SK-N-SH (cell line): ENCODE measurements around the gene PARVB. TPM values are rescaled to one million over a fixed set of nuclear protein-coding genes. Genes with fewer than 3 reads are reported as not detected.
A peak's percentile ranks its signal among the peaks of the same experiment; 100 is the strongest.

ENCODE experiments used
- CTCF ChIA-PET: fragments of 300-600, 350-600 bp; formaldehyde crosslinking; extraction: SDS; loops from one replicate; lab custom pipeline; 2021; lab: Yijun Ruan, JAX
- POLR2A ChIA-PET: fragments of 350-600 bp; sonication (Branson Sonifier 250); formaldehyde crosslinking; extraction: SDS; loops from one replicate; lab custom pipeline; 2020; ENCODE audit warnings: antibody characterized with exemption, inconsistent platforms; lab: Yijun Ruan, JAX
- DNase-seq: peaks from one replicate; pipeline ENCODE4 v3.0.0; 2012
- H2AFZ ChIP-seq: fragments of 200-600 bp; sonication (generic); 2 replicates; pipeline ENCODE4 v1.8.1; 2016; ENCODE audit warnings: antibody characterized with exemption, mild to moderate bottlenecking, low read depth
- H3F3A ChIP-seq: fragments of 200-600 bp; sonication (generic); replicated peaks from 2 replicates; pipeline ENCODE3; 2016; ENCODE audit warnings: antibody characterized with exemption, mild to moderate bottlenecking; ENCODE audit not compliant: insufficient read depth
- H3K27ac ChIP-seq, 2 experiments: fragments of 200-500 bp in 1 of 2; fragments of 200-600 bp in 1 of 2; sonication (Bioruptor generic) in 1 of 2; sonication (generic), shearing (Covaris generic) in 1 of 2; 2 replicates each; pipeline versions ENCODE4 v1.5.1 to v1.6.1; 2014 to 2016; ENCODE audit warnings: low read depth in 2 of 2, inconsistent platforms in 1 of 2, low read length in 1 of 2, mild to moderate bottlenecking in 1 of 2, mixed read lengths in 1 of 2
- H3K27me3 ChIP-seq: fragments of 200-600 bp; sonication (generic), shearing (Covaris generic); 2 replicates; pipeline ENCODE4 v1.6.1; 2016; ENCODE audit warnings: mixed run types; ENCODE audit not compliant: insufficient read depth
- H3K36me3 ChIP-seq, 2 experiments: fragments of 200-500 bp in 1 of 2; fragments of 200-600 bp in 1 of 2; sonication (Bioruptor generic) in 1 of 2; sonication (generic) in 1 of 2; replicated peaks in 1 of 2; 2 replicates each; pipeline versions ENCODE3 to v1.5.1; 2014 to 2016; ENCODE audit warnings: low read length in 1 of 2, mild to moderate bottlenecking in 1 of 2; ENCODE audit not compliant: insufficient read depth in 2 of 2, control insufficient read depth in 1 of 2
- H3K4me1 ChIP-seq, 2 experiments: fragments of 200-500 bp in 1 of 2; fragments of 200-600 bp in 1 of 2; sonication (Bioruptor generic) in 1 of 2; sonication (generic), shearing (Covaris generic) in 1 of 2; 2 replicates each; pipeline versions ENCODE4 v1.5.1 to v1.6.1; 2014 to 2016; ENCODE audit warnings: low read depth in 1 of 2, low read length in 1 of 2, mixed run types in 1 of 2; ENCODE audit not compliant: insufficient read depth in 2 of 2, control insufficient read depth in 1 of 2
- H3K4me2 ChIP-seq: fragments of 200-600 bp; sonication (generic), shearing (Covaris generic); 2 replicates; pipeline ENCODE4 v1.6.1; 2017; ENCODE audit warnings: mixed run types
- H3K4me3 ChIP-seq, 2 experiments: fragments of 200-500 bp in 1 of 2; fragments of 200-600 bp in 1 of 2; sonication (Bioruptor generic) in 1 of 2; sonication (generic), shearing (Covaris generic) in 1 of 2; 2 replicates each; pipeline versions ENCODE4 v1.5.1 to v1.8.1; 2014 to 2016; ENCODE audit warnings: low read depth in 2 of 2, inconsistent platforms in 1 of 2, low read length in 1 of 2, mild to moderate bottlenecking in 1 of 2, mixed read lengths in 1 of 2, moderate library complexity in 1 of 2
- H3K79me2 ChIP-seq: fragments of 200-600 bp; sonication (generic); 2 replicates; pipeline ENCODE4 v1.8.1; 2017; ENCODE audit warnings: mild to moderate bottlenecking; ENCODE audit not compliant: insufficient read depth
- H3K9ac ChIP-seq: fragments of 200-600 bp; sonication (generic); 2 replicates; pipeline ENCODE4 v1.6.1; 2017; ENCODE audit warnings: mixed run types
- H3K9me2 ChIP-seq: fragments of 200-600 bp; sonication (generic); 2 replicates; pipeline ENCODE4 v1.6.1; 2017; ENCODE audit warnings: mixed run types
- H3K9me3 ChIP-seq: fragments of 200-600 bp; sonication (generic); 2 replicates; pipeline ENCODE4 v1.6.1; 2017; ENCODE audit warnings: mixed run types, mild to moderate bottlenecking, moderate library complexity
- H4K20me1 ChIP-seq: fragments of 200-600 bp; sonication (generic); 2 replicates; pipeline ENCODE4 v1.6.1; 2017; ENCODE audit warnings: mild to moderate bottlenecking, mixed run types; ENCODE audit not compliant: insufficient read depth
- CHD2 ChIP-seq: fragments of 150-350 bp; IDR thresholded peaks from 2 replicates; pipeline ENCODE4 v1.6.1; 2018; ENCODE audit warnings: low read length; ENCODE audit not compliant: partially characterized antibody
- ELF1 ChIP-seq: IDR thresholded peaks from 2 replicates; pipeline ENCODE4 v1.4.0; 2012
- EP300 ChIP-seq, 2 experiments: IDR thresholded peaks; 2 replicates each; pipeline versions ENCODE4 v1.4.0 to v1.6.1; 2012; ENCODE audit warnings: borderline replicate concordance in 1 of 2, low read depth in 1 of 2, low read length in 1 of 2
- FOSL2 ChIP-seq: IDR thresholded peaks from 2 replicates; pipeline ENCODE4 v1.4.0; 2012; ENCODE audit warnings: low read depth, mild to moderate bottlenecking, moderate library complexity, borderline replicate concordance
- FOXJ3 ChIP-seq: sonication (generic); formaldehyde crosslinking; IDR thresholded peaks from 2 replicates; pipeline ENCODE4 v1.5.1; 2020; ENCODE audit warnings: mild to moderate bottlenecking, missing genetic modification reagents
- FOXM1 ChIP-seq: IDR thresholded peaks from 2 replicates; pipeline ENCODE4 v1.4.0; 2012; ENCODE audit warnings: low read depth, mild to moderate bottlenecking
- GABPA ChIP-seq: IDR thresholded peaks from 2 replicates; pipeline ENCODE4 v1.4.0; 2012; ENCODE audit warnings: low read depth, mild to moderate bottlenecking
- GATA2 ChIP-seq: sonication (generic); formaldehyde crosslinking; IDR thresholded peaks from 2 replicates; pipeline ENCODE4 v1.5.0; 2020; ENCODE audit warnings: mild to moderate bottlenecking, missing genetic modification reagents
- JUND ChIP-seq: IDR thresholded peaks from 2 replicates; pipeline ENCODE4 v1.4.0; 2012
- MEF2A ChIP-seq: IDR thresholded peaks from 2 replicates; pipeline ENCODE4 v1.4.0; 2012; ENCODE audit warnings: low read depth, borderline replicate concordance
- MXI1 ChIP-seq: IDR thresholded peaks from 2 replicates; pipeline ENCODE4 v1.6.1; 2012; ENCODE audit warnings: mild to moderate bottlenecking, low read depth, low read length, improper control_type of control experiment
- POLR2AphosphoS5 ChIP-seq: IDR thresholded peaks from 2 replicates; pipeline ENCODE4 v1.6.1; 2012; ENCODE audit warnings: low read depth, low read length
- RAD21 ChIP-seq: IDR thresholded peaks from 2 replicates; pipeline ENCODE4 v1.6.1; 2012; ENCODE audit warnings: mild to moderate bottlenecking, low read length
- RCOR1 ChIP-seq: fragments of 150-350 bp; IDR thresholded peaks from 2 replicates; pipeline ENCODE4 v1.6.1; 2017; ENCODE audit warnings: antibody characterized with exemption, low read length
- RFX5 ChIP-seq: IDR thresholded peaks from 2 replicates; pipeline ENCODE4 v1.6.1; 2012; ENCODE audit warnings: mild to moderate bottlenecking, improper control_type of control experiment, low read length
- RXRA ChIP-seq: IDR thresholded peaks from 2 replicates; pipeline ENCODE4 v1.4.0; 2012; ENCODE audit warnings: low read depth, mild to moderate bottlenecking, borderline replicate concordance
- SIN3A ChIP-seq: IDR thresholded peaks from 2 replicates; pipeline ENCODE4 v1.6.1; 2012; ENCODE audit warnings: low read depth, mild to moderate bottlenecking, low read length, moderate library complexity, borderline replicate concordance
- SMC3 ChIP-seq: IDR thresholded peaks from 2 replicates; pipeline ENCODE4 v1.6.1; 2012; ENCODE audit warnings: low read depth, low read length, improper control_type of control experiment
- TCF12 ChIP-seq: IDR thresholded peaks from 2 replicates; pipeline ENCODE4 v1.4.0; 2012
- WGBS: methylation state at CpG from one replicate; pipeline ENCODE4 v1.1.6; 2017; ENCODE audit warnings: low lambda C conversion rate; 5-methylcytosine and 5-hydroxymethylcytosine counted together
- polyA plus RNA-seq, 3 experiments: library from polyadenylated mRNA; depleted of rRNA; stranded (reverse); fragments of >200 nt; gene quantifications; 2 replicates each; pipeline ENCODE4 v1.2.3, GENCODE V29; 2012
- TF ChIP-seq, protein P1 (sequence below): IDR thresholded peaks from 2 replicates; pipeline ENCODE4; 2012
- TF ChIP-seq, protein P2 (sequence below): IDR thresholded peaks from 2 replicates; pipeline ENCODE4 v1.6.1; 2012; ENCODE audit warnings: mild to moderate bottlenecking, low read depth, low read length, moderate library complexity
- TF ChIP-seq, protein P3 (sequence below): IDR thresholded peaks from 2 replicates; pipeline ENCODE4 v1.4.0; 2012; ENCODE audit warnings: low read depth, borderline replicate concordance
- TF ChIP-seq, protein P4 (sequence below): fragments of 200-600 bp; sonication (generic); IDR thresholded peaks from 2 replicates; pipeline ENCODE4 v1.6.1; 2017; ENCODE audit warnings: antibody characterized with exemption, mild to moderate bottlenecking, moderate library complexity
- TF ChIP-seq, protein P5 (sequence below): fragments of 150-350 bp; IDR thresholded peaks from 2 replicates; pipeline ENCODE4 v1.6.1; 2017; ENCODE audit warnings: antibody characterized with exemption, low read length, low read depth, borderline replicate concordance

The PARVB gene
- polyA plus RNA-seq, 1 of the 3 experiments (the other 2 are of a cell fraction) = 87.8 TPM

DNA sequence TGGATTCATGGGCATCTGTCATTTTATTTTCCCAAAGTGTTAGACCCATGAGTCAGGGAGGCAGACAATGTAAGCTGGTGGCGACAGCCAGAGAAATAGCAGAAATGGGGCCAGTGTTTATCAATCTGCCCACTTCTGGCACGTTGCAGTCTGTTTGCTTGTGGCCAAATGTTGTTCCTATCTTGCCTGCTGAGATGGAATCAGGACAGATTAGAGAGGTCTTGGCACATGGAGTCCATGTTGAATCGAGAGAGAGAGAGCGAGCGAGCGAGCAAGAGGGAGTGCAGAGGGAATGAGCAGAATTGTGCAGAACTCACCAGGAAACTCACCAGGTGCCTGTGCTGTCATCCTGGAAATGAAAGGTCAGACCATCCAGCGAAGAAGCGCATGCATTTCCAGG lies 134.7 kb downstream of the PARVB start:
- CTCF ChIA-PET = interaction anchor here (0.9 to 1.3 kb wide), 2 partner anchors 9 to 165 kb away, joined by 3 to 4 read pairs; no protein-coding TSS in a partner anchor

More for the DNA sequence above, 134.7 kb downstream of the PARVB start:
- WGBS = 69% methylated on average over 7 of the region's 8 CpGs
- POLR2A ChIA-PET = no interaction called here
- peak overlapping the region in 1 of 2 experiments; percentile 35; a peak in 1 of 4 replicates for H3K27ac ChIP-seq
- H3K9me3 ChIP-seq = no peaks in the 10 kb centered on the region
- no peak overlapping the region for H2AFZ ChIP-seq
- H3K4me3 ChIP-seq = no peak overlapping the region
- no peaks in the 10 kb centered on the region for H3F3A ChIP-seq
- no peaks in the 10 kb centered on the region for H3K27me3 ChIP-seq
- no peaks in the 10 kb centered on the region for H4K20me1 ChIP-seq
- no peak overlapping the region for H3K9ac ChIP-seq
- DNase-seq = peak; percentile 68
- no peak overlapping the region for H3K4me2 ChIP-seq
- H3K4me1 ChIP-seq = peaks cover 0 to 15% of the 10 kb centered on the region in 2 experiments; a peak in 1 of 4 replicates
- no peaks in the 10 kb centered on the region for H3K79me2 ChIP-seq
- no peaks in the 10 kb centered on the region for H3K36me3 ChIP-seq
- H3K9me2 ChIP-seq = no peaks in the 10 kb centered on the region
- TF ChIP-seq POLR2AphosphoS5 (no peak), GATA2 (CRISPR knock-in tag) (peak; percentile 82), TCF12 (no peak), SMC3 (no peak), RAD21 (peak; percentile 5; the same call in 1 of the 2 replicates), MEF2A (no peak), FOSL2 (no peak), RFX5 (no peak), EP300 (IDR thresholded peaks at IDR 0.05; ENCODE audit: borderline replicate concordance in 1 of 2, low read depth in 1 of 2, low read length in 1 of 2) (peak in 1 of 2 experiments; percentile 43; a peak in 1 of 4 replicates), RCOR1 (peak; percentile 80), FOXJ3 (peak; percentile 30; the same call in 1 of the 2 replicates), JUND (no peak), ELF1 (no peak), RXRA (no peak), FOXM1 (no peak), CHD2 (no peak), MXI1 (peak; percentile 40; the same call in 1 of the 2 replicates), GABPA (no peak), SIN3A (no peak)
- TF ChIP-seq, protein P1, sequence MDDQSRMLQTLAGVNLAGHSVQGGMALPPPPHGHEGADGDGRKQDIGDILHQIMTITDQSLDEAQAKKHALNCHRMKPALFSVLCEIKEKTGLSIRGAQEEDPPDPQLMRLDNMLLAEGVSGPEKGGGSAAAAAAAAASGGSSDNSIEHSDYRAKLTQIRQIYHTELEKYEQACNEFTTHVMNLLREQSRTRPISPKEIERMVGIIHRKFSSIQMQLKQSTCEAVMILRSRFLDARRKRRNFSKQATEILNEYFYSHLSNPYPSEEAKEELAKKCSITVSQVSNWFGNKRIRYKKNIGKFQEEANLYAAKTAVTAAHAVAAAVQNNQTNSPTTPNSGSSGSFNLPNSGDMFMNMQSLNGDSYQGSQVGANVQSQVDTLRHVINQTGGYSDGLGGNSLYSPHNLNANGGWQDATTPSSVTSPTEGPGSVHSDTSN = no peak
- TF ChIP-seq, protein P2, sequence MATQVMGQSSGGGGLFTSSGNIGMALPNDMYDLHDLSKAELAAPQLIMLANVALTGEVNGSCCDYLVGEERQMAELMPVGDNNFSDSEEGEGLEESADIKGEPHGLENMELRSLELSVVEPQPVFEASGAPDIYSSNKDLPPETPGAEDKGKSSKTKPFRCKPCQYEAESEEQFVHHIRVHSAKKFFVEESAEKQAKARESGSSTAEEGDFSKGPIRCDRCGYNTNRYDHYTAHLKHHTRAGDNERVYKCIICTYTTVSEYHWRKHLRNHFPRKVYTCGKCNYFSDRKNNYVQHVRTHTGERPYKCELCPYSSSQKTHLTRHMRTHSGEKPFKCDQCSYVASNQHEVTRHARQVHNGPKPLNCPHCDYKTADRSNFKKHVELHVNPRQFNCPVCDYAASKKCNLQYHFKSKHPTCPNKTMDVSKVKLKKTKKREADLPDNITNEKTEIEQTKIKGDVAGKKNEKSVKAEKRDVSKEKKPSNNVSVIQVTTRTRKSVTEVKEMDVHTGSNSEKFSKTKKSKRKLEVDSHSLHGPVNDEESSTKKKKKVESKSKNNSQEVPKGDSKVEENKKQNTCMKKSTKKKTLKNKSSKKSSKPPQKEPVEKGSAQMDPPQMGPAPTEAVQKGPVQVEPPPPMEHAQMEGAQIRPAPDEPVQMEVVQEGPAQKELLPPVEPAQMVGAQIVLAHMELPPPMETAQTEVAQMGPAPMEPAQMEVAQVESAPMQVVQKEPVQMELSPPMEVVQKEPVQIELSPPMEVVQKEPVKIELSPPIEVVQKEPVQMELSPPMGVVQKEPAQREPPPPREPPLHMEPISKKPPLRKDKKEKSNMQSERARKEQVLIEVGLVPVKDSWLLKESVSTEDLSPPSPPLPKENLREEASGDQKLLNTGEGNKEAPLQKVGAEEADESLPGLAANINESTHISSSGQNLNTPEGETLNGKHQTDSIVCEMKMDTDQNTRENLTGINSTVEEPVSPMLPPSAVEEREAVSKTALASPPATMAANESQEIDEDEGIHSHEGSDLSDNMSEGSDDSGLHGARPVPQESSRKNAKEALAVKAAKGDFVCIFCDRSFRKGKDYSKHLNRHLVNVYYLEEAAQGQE = no peak
- TF ChIP-seq, protein P3, sequence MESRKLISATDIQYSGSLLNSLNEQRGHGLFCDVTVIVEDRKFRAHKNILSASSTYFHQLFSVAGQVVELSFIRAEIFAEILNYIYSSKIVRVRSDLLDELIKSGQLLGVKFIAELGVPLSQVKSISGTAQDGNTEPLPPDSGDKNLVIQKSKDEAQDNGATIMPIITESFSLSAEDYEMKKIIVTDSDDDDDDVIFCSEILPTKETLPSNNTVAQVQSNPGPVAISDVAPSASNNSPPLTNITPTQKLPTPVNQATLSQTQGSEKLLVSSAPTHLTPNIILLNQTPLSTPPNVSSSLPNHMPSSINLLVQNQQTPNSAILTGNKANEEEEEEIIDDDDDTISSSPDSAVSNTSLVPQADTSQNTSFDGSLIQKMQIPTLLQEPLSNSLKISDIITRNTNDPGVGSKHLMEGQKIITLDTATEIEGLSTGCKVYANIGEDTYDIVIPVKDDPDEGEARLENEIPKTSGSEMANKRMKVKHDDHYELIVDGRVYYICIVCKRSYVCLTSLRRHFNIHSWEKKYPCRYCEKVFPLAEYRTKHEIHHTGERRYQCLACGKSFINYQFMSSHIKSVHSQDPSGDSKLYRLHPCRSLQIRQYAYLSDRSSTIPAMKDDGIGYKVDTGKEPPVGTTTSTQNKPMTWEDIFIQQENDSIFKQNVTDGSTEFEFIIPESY = no peak
- TF ChIP-seq, protein P4, sequence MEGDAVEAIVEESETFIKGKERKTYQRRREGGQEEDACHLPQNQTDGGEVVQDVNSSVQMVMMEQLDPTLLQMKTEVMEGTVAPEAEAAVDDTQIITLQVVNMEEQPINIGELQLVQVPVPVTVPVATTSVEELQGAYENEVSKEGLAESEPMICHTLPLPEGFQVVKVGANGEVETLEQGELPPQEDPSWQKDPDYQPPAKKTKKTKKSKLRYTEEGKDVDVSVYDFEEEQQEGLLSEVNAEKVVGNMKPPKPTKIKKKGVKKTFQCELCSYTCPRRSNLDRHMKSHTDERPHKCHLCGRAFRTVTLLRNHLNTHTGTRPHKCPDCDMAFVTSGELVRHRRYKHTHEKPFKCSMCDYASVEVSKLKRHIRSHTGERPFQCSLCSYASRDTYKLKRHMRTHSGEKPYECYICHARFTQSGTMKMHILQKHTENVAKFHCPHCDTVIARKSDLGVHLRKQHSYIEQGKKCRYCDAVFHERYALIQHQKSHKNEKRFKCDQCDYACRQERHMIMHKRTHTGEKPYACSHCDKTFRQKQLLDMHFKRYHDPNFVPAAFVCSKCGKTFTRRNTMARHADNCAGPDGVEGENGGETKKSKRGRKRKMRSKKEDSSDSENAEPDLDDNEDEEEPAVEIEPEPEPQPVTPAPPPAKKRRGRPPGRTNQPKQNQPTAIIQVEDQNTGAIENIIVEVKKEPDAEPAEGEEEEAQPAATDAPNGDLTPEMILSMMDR = no peak
- TF ChIP-seq, protein P5, sequence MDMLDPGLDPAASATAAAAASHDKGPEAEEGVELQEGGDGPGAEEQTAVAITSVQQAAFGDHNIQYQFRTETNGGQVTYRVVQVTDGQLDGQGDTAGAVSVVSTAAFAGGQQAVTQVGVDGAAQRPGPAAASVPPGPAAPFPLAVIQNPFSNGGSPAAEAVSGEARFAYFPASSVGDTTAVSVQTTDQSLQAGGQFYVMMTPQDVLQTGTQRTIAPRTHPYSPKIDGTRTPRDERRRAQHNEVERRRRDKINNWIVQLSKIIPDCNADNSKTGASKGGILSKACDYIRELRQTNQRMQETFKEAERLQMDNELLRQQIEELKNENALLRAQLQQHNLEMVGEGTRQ = no peak
- TF ChIP-seq, all 33 proteins: peak for 6
